Renal cortical epithelial cell (primary cell): ENCODE measurements around the gene WDCP. TPM values are rescaled to one million over a fixed set of nuclear protein-coding genes. Genes with fewer than 3 reads are reported as not detected.
"Not testable (repeated sequence)": the region's sequence is repeated elsewhere in the genome, so short reads cannot be mapped to it uniquely, and the experiment has no call there.

Source experiments
- DNase-seq: peaks from one replicate; pipeline ENCODE4 v3.0.0-alpha.2; 2011; ENCODE audit warnings: low read depth
- total RNA-seq: library from RNA; depleted of rRNA; stranded (reverse); fragments of >200 nt; gene quantifications from 2 replicates; pipeline ENCODE4 v1.2.3, GENCODE V29; 2014

The WDCP gene, protein sequence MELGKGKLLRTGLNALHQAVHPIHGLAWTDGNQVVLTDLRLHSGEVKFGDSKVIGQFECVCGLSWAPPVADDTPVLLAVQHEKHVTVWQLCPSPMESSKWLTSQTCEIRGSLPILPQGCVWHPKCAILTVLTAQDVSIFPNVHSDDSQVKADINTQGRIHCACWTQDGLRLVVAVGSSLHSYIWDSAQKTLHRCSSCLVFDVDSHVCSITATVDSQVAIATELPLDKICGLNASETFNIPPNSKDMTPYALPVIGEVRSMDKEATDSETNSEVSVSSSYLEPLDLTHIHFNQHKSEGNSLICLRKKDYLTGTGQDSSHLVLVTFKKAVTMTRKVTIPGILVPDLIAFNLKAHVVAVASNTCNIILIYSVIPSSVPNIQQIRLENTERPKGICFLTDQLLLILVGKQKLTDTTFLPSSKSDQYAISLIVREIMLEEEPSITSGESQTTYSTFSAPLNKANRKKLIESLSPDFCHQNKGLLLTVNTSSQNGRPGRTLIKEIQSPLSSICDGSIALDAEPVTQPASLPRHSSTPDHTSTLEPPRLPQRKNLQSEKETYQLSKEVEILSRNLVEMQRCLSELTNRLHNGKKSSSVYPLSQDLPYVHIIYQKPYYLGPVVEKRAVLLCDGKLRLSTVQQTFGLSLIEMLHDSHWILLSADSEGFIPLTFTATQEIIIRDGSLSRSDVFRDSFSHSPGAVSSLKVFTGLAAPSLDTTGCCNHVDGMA
- 8.7 and 14.3 TPM in 2 replicates for total RNA-seq

DNA sequence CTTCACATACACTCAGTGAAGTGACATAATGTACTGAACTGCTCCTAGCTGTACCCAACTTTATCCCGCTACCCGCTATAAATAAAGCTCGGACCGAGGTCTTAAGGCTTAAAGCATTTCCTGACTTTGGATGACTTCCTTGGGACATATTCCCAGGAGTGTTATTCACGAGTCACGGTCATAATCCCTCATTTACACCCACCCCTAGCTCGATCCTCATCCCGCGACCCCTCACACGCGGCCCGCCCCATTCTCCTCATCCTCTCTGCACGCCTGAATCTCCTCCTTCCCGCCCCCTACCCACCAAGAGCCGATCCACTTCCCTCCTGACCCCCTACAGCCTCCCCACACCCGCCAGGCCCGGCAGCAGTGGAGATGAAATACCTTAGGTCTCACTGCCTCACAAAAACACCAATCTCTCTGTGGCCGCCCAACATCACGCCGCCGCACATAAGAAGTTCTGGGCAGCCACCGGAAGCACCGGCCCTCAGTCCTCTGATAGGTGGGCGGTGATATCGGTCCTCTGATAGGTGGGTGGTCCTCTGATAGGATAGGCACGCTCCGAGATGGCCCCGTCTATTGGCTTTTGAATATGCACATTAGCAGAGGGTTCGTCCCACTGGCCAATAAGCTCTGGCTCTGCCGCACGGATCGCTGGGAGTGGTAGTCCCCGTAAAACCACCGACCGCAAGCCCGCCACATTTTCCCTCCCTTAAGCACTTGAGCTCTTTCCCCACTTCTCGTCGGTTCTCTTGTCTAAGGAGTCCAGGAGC is at the start of gene WDCP:
Gene WDCP (minus strand): TSS at position 462 of the 773 bp plus-strand sequence. CDS start 7,897 bp downstream, outside the sequence.
- DNase-seq, result peak; percentile 98

DNA sequence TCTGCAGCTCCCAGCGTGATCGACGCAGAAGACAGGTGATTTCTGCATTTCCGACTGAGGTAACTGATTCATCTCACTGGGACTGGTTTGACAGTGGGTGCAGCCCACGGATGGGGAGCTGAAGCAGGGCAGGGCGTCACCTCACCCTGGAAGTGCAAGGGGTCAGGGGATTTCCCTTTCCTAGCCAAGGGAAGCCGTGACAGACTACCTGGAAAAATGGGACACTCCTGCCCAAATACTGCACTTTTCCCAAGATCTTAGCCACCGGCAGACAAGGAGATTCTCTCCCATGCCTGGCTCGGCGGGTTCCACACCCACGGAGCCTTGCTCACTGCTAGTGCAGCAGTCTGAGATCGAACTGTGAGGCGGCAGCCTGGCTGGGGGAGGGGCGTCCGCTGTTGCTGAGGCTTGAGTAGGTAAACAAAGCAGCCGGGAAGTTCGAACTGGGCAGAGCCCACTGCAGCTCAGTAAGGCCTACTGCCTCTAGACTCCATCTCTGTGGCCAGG is 48.0 kb upstream of the WDCP start:
- DNase-seq, result not testable (repeated sequence)

DNA sequence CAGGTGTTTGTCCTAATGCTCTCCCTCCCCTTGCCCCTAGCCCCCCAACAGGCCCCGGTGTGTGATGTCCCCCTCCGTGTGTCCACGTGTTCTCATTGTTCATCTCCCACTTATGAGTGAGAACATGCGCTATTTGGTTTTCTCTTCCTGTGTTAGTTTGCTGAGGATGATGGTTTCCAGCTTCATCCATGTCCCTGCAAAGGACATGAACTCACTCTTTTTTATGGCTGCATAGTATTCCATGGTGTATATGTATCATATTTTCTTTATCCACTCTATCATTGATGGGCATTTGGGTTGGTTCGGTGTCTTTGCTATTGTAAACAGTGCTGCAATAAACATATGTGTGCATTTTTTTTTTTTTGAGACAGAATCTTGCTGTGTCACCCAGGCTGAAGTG is 46.1 kb upstream of the WDCP start:
- not testable (repeated sequence) for DNase-seq

DNA sequence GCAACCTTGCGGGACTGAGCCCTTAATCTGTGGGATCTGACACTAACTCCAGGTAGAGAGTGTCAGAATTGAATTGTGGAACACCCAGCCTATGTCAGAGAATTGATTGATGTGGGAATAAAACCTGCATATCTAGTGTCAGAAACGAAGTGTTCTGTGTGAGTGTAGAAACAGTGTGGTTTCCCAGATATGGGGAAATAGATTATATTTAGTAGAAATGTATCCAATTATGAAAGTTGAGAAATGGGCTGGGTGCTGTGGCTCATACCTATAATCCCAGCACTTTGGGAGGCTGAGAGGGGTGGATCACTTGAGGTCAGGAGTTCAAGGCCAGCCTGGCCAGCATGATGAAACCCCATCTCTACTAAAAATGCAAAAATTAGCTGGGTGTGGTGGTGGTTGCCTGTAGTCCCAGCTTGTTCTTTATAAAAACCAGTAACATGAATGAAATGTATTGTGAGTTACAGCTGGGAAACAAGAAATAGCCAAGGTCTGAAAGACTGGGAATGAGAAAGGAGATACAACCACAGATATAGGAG is 41.7 kb upstream of the WDCP start:
- DNase-seq, result no peak

DNA sequence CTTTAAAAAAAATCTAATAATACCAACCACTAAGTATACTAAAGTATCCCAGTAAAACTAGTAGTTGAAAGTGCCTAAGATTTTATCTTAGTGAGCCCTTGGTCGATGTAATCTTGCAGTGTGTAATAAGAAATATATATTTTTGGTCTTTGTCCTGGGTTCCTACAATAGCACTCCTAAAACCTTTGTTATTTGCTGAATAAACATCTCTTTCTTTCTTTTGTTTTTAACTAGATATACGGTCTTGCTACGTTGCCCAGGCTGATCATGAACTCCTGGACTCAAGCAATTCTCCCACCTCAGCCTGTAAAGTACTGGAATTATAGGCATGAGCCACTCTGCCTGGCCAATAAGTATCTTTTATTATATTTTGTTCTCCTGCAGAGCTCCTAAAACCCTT is 39.8 kb upstream of the WDCP start:
- DNase-seq, result no peak

DNA sequence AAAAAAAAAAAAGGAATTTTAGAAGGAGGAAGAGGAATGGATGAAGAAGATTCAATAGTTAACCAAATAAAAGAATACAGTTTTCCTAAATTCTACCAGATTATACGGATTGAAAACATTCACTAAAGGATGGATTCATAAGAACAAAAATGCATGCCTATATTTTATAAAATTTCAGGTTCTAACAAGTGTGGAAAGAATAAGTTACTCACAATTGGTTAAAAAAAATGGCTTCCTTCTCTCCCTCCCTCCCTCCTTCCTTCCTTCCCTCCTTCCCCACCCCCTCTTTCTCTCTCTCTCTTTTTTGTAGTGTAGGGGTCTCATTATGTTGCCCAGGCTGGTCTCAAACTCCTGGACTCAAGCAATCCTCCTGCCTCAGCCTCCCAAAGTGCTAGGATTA is 39.0 kb upstream of the WDCP start:
- no peak for DNase-seq

DNA sequence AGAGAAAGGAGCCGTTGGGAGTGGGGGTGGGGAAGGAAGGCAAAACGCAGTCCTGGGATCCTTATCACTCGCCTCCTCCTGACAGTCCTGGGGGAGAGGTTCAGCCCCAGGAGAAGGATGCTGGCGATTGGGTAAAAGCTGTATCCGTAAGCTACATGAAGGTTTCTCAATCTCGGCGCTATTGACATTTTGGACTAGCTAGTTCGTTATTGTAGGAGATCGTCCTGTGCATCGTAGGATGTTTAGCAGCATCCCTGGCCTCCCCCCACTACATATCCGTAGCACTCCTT is 38.0 kb upstream of the WDCP start:
- DNase-seq, result no peak

DNA sequence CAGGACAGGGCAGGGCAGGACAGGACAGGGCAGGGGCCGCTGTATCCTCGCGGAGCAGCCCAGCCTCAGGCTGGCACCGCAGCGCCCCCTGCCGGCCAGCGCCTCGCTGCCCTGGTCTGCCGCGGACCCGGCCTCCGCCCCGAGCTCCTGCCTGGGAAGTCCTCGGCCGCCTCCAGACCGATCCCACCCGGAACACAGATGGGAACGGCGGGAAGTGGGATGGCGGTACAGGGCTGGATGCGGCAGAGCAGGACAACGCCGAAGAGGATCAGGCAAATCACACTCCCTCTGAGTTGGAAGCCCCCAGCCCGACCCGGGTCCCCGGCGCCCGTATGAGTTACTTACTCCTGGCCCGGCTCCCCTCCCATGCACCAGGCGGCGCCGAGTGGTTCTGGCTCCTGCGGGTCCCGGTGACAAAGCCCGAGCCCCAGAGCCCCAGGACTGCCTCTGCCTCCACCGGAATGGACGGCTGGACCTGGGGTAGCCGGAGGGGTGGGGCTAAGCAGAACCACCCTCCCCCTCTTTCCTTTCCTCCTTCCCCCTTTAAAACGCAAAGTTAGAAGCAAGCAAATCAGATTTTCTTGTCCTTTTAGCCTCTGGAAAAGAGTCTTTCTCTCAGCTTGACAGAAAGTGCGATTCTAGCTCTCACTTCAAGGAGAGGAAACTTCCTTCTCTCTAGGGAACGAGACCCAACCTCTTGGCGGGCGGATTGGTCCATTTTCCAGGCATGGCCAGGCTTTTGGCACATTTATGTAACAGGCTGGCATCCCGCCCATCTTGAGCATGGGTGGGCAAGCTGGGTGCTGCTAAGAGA is 37.4 kb upstream of the WDCP start, which contains the start of gene TP53I3:
Gene TP53I3 (minus strand): TSS at position 449 of the 814 bp plus-strand sequence. CDS start 508 bp downstream, outside the sequence.
- DNase-seq, result peak; percentile 67

DNA sequence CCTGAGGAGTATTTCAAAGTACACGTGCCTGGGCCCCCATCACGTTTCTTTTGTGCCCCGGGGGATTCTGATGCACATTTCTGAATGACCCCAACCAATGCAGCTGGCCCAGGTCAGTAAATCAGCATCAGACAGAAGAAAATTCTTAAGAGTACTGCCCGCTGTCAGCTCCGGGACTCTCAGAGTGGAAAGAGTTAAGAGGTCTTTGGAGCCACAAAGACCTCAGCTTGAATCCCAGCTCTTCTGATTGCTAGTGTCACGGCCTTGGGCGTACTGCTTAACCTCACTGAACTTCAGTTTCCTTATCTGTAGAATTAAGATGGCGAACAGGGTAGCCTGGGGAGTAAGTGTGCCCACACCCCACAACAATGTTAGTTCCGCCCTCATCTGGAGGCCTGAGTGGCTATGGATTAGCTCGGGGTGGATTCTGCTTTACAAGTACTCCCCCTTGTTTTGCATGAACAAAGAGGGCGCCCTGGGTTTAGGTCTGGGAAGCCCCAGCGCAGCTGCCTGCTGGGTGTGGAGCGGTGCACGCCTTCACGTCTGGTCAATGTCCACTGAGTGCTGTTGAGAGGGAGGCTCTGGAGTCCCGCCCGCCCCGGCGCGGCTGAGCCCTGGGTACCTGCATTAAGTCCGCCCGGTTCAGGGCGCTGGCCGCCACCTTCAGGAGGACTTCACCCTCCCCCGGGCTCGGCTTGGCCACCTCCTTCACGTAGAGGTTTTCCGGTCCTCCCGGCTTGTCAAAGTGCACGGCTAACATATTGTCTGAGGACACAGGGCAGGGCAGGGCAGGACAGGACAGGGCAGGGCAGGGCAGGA is 36.6 kb upstream of the WDCP start:
- DNase-seq, result peak; percentile 84

DNA sequence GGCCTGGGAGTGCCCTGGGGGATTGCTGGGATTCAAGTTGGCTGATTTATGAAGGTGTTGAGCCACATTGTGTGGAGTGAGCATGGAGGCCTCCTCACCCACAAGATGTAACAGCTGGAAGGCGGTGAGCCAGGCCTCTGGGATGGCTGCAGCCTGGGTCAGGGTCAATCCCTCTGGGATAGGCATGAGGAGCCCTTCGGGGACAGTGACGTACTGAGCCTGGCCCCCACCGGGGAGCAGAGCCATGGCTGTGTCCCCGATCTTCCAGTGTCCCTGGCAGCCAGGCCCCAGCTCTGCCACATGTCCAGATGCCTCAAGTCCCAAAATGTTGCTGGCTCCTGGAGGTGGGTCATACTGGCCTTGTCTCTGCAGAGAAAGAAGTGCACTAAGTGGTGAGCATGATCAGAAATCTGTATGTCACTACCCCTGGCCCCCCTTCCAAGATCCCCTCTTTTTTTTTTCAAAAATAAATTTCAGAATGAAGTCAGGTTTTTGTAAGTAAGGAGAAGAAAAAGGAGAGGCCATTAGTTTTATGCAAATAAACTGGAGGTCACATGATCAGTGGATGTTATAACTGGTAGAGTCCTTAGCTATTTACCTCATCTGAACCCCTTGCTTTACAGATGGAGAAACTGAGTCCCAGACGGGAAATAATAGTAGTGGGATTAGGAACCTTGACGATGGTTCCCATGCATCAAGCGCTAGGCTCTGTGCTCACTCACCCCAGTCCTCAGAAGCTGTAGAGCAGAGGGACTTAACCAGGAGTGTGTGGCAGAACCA is 35.8 kb upstream of the WDCP start:
- no peak for DNase-seq

DNA sequence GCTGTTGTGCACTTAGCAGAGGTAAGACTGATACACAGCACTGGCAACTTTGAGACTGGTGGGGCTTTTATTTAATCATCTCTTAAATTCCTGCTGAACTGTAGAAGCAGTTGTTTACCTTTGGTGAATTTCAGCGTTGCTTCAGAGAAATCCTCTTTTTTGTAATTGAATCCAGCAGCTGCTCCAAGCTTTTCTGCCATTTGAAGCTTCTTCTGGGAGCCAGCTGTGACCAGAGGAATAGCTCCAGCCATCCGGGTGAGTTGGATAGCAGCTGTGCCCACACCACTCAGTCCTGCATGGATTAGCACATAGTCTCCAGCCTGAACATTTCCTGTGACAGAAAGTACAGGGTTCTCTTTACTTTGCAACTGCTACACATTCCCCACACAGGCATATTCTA is 33.5 kb upstream of the WDCP start:
- no peak for DNase-seq

DNA sequence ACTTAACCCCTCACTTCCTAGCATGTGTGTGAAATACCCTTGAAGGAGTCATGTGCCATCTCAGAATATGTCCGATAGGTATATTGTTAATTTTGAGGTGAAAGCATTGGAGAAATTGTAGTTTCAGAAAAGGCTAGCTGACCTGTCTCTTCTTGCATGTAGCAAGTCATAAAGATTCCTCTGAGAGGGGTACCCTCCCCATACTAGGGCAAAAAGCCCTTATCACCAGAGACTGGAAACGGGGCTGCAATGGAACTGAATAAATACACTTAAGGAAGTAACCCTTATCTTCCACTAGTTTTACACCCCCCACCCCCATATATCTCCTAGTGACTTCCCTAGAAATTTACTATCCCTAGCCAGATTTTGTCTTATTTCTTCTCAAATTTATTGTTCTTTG is 30.7 kb upstream of the WDCP start:
- no peak for DNase-seq

DNA sequence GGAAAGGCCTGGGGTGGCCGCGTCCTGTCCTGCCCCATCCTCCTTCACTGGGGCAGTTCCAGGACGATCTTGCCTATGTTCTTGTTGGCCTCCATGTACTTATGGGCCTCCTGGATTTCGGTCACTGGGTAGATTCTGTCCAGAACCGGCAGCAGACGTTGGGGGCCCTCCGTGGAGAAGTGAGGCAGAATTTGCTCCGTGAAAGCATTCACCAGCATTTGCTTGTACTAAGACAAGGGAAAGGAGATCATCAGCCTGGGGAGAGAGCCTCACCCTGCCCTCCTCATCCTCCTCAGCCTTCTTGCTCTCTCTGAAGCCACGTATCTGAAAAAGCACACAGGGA is 30.3 kb upstream of the WDCP start:
- DNase-seq, result no peak

DNA sequence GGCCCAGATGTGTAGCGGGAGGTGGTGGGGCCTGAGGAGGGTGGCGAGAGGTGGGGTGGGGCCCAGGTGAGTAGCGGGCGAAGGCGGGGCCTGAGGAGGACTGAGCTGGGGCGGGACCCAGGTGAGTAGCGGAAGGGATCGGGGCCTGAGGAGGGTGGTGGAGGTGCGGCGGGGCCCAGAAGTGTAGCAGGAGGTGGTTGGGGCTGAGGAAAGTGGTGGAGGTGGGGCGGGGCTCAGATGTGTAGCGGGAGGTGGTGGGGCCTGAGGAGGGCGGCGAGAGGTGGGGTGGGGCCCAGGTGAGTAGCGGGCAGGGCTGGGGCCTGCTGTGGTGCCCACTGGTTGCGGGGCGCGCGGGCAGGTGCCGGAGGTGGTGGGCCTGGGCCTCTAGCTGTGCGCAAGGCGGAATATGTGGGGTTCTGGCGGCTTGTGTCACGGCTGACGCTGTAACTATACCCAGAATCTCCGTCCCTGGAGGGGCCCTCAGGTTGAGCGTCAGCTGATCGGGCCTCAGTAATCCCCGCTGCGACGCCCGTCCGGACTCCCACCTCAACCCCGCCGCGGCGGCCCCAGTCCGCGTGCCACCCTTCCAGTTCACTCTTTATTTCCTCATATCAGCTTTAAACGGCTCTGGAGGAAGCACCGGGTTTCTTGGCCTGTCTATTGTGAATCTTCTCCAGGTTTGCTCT is 29.8 kb upstream of the WDCP start:
- no peak for DNase-seq

DNA sequence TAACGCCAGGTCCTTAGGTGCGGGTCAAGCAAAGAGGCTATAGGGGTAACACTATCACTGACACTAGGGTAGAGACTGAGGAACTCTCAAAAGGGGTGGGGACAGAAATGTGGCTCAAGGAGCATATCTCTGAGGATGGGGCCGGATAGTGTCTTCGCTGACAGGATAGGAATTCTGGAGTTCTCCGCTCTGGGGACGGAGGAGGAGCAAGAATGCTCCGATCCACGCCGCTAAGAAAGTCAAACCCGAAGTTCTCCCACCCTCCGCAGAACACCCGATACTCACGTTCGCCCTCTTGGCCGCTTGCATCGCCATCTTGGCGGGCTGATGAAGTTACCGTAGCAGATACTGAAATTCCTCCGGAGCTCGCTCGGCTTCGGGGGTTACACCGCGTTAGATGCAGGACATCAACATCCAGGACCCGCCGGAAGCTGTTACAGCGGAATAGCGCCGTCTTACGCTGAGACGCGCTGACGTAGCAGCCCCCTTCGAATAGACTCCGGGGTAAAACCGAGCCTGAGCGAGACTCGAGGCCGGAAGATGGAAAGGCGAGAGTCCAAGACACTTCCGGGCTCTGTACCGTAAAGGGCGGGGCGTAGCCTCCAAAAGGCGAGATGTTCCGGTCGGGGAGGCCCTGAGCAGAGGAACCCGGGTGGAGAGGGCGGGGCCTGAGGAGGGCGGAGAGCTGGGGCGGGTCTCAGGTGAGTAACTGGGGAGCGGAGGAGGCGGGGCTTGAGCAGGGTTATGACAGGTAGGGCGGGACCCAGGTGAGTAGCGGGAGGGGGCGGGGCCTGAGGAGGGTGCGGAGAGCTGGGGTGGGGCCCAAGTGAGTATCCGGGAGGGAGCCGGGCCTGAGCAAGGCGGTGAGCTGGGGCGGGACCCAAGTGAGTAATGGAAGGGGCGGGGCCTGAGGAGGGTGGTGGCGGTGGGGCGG is 29.0 kb upstream of the WDCP start, which contains the start of gene SF3B6:
Gene SF3B6 (minus strand): TSS at position 412 of the 934 bp plus-strand sequence. CDS start 97 bp downstream, at position 315.
- peak; percentile 98 for DNase-seq

DNA sequence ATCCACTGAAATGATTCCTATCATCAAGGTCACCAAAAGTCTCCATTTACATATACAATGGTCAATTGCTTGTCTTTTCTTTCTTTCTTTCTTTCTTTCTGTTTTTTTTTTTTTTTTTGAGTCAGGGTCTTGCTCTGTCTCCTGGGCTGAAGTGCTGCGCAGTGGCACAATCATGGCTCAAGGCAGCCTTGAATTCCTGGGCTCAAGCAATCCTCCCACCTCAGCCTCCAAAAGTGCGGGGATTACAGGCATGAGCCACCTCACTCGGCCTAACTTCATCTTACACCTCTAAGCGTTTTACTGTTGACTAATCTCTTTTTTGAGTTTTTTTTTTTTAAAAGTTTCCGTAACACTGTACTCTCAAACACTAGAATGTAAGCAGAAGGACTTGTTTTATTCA is 28.1 kb upstream of the WDCP start:
- no peak for DNase-seq

DNA sequence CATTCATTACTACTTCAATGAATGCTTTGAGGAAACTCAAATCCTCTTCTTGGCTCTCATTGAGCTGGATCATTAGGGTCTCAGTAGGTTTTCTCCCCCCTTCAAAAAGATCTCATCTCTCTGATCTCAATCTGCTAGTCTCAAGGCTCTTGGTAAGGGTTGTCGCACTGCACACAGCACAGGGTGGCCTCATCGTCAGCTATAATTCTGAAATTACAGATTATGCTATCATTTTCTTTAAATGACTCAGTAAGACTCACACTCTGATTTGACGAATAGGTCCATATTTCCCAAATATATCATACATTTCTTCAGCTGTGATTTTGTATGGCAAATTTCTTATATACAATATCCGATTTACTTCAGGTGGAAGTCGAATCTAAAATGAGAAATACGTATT is 26.6 kb upstream of the WDCP start:
- DNase-seq, result no peak

DNA sequence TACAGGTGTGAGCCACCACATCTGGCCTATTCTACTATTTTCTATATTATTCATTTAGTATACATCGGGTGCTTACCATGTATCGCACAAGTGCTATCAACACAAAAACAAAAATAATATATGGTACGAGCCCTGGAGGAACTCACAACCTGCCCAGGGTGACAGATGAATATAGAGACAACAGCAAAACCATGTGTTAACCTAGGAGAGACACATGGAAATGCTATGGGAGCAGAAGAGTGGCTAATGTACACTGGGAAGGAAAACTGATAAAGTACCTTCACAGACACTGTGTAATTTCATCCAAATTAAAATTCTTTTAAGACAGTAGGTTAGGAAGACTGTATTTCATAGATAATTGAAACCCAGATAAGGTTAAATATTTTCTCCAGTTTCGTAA is 25.1 kb upstream of the WDCP start:
- no peak for DNase-seq
